Liver (tissue), 9 donors: ENCODE data around the gene ARPC1A. TPM values are rescaled to one million over a fixed set of nuclear protein-coding genes. Genes with fewer than 3 reads are reported as not detected.
"Not testable (repeated sequence)": the region's sequence is repeated elsewhere in the genome, so short reads cannot be mapped to it uniquely, and the experiment has no call there.

Source experiments
- DNase-seq: peaks from one replicate; pipeline ENCODE4 v3.0.0-alpha.2; 2017; ENCODE audit warnings: low spot score
- H3K27ac ChIP-seq, 2 donors: one replicate each; pipeline ENCODE4 v1.7.0; 2013; ENCODE audit warnings: inconsistent platforms in 2 of 2, low read length in 2 of 2, control low read depth in 1 of 2, low read depth in 1 of 2, mild to moderate bottlenecking in 1 of 2
- H3K27me3 ChIP-seq, 4 donors: one replicate each; pipeline versions ENCODE4 v1.6.1 to v1.7.0; 2013; ENCODE audit warnings: low read length in 3 of 4, inconsistent platforms in 1 of 4, mild to moderate bottlenecking in 1 of 4, moderate library complexity in 1 of 4; ENCODE audit not compliant: control insufficient read depth in 4 of 4, insufficient read depth in 4 of 4
- H3K36me3 ChIP-seq, 4 donors: one replicate each; pipeline versions ENCODE4 v1.6.1 to v1.7.0; 2013; ENCODE audit warnings: low read length in 3 of 4, mild to moderate bottlenecking in 3 of 4, low read depth in 1 of 4, moderate library complexity in 1 of 4; ENCODE audit not compliant: control insufficient read depth in 4 of 4, insufficient read depth in 3 of 4
- H3K4me1 ChIP-seq, 4 donors: one replicate each; pipeline versions ENCODE4 v1.6.1 to v1.7.0; 2013; ENCODE audit warnings: low read length in 3 of 4, mild to moderate bottlenecking in 3 of 4, moderate library complexity in 1 of 4; ENCODE audit not compliant: control insufficient read depth in 4 of 4, insufficient read depth in 4 of 4
- H3K4me3 ChIP-seq, 3 donors: one replicate each; pipeline versions ENCODE4 v1.6.1 to v1.7.0; 2013; ENCODE audit warnings: low read length in 3 of 3, control low read depth in 1 of 3, low read depth in 1 of 3, mild to moderate bottlenecking in 1 of 3
- H3K9ac ChIP-seq, 2 donors: one replicate each; pipeline ENCODE4 v1.7.0; 2013; ENCODE audit warnings: low read length in 2 of 2, mild to moderate bottlenecking in 2 of 2, moderate library complexity in 2 of 2, control low read depth in 1 of 2, low read depth in 1 of 2
- H3K9me3 ChIP-seq, 4 donors: one replicate each; pipeline versions ENCODE4 v1.6.1 to v1.7.0; 2013; ENCODE audit warnings: low read length in 3 of 4; ENCODE audit not compliant: control insufficient read depth in 4 of 4
- EGR1 ChIP-seq, 2 donors: IDR thresholded peaks; 2 replicates each; pipeline ENCODE4 v1.6.1; 2016 to 2018; ENCODE audit warnings: antibody characterized with exemption in 2 of 2, low read depth in 2 of 2
- FOXA1 ChIP-seq: IDR thresholded peaks from 2 replicates; pipeline ENCODE4 v1.6.1; 2016; ENCODE audit warnings: antibody characterized with exemption
- FOXA2 ChIP-seq: IDR thresholded peaks from 2 replicates; pipeline ENCODE4 v1.6.1; 2016; ENCODE audit warnings: antibody characterized with exemption
- GABPA ChIP-seq, 2 donors: IDR thresholded peaks in 1 of 2; conservative IDR thresholded peaks in 1 of 2; 2 replicates each; pipeline ENCODE4 v1.6.1; 2016; ENCODE audit warnings: antibody characterized with exemption in 2 of 2, mild to moderate bottlenecking in 1 of 2, moderate library complexity in 1 of 2
- NR2F2 ChIP-seq: IDR thresholded peaks from 2 replicates; pipeline ENCODE4 v1.6.1; 2016; ENCODE audit warnings: antibody characterized with exemption
- RAD21 ChIP-seq, 2 donors: IDR thresholded peaks; 2 replicates each; pipeline ENCODE4 v1.6.1; 2016; ENCODE audit warnings: antibody characterized with exemption in 2 of 2, mild to moderate bottlenecking in 2 of 2
- SP1 ChIP-seq: IDR thresholded peaks from 2 replicates; pipeline ENCODE4 v1.6.1; 2018; ENCODE audit warnings: antibody characterized with exemption, mild to moderate bottlenecking
- TAF1 ChIP-seq: conservative IDR thresholded peaks from 2 replicates; pipeline ENCODE4 v1.6.1; 2016; ENCODE audit warnings: antibody characterized with exemption, mild to moderate bottlenecking
- WGBS: extraction: QIAGEN DNeasy Blood & Tissue Kit; methylation state at CpG from one replicate; pipeline ENCODE4 v1.1.7; 2013; 5-methylcytosine and 5-hydroxymethylcytosine counted together
- polyA plus RNA-seq, 2 donors: library from polyadenylated mRNA; stranded (reverse) in 1 of 2; unstranded in 1 of 2; fragments of 200-250 nt in 1 of 2; fragments of >200 nt in 1 of 2; fragmentation: Nextera tagmentation in 1 of 2; extraction: Ambion mirVana in 1 of 2; gene quantifications; one replicate each; pipeline versions ENCODE4 v1.2.1 to v1.2.3, GENCODE V29; 2013 to 2015
- total RNA-seq, 2 donors: library from RNA; depleted of rRNA; stranded (reverse); fragments of >200 nt; gene quantifications; one replicate each; pipeline ENCODE4 v1.2.3, GENCODE V29; 2014
- TF ChIP-seq, protein P1 (sequence below): IDR thresholded peaks from 2 replicates; pipeline ENCODE4 v1.6.1; 2016; ENCODE audit warnings: antibody characterized with exemption
- TF ChIP-seq, protein P2 (sequence below): IDR thresholded peaks from 2 replicates; pipeline ENCODE4 v1.6.1; 2016; ENCODE audit warnings: antibody characterized with exemption, mild to moderate bottlenecking
- TF ChIP-seq, protein P3 (sequence below): fragments of 150-350 bp; IDR thresholded peaks from 2 replicates; pipeline ENCODE4 v1.5.1; 2017; ENCODE audit warnings: improper control_type of control experiment, low read depth, low read length; ENCODE audit not compliant: missing input control
- TF ChIP-seq, protein P4 (sequence below): IDR thresholded peaks from 2 replicates; pipeline ENCODE4 v1.6.1; 2016; ENCODE audit warnings: antibody characterized with exemption
- TF ChIP-seq, protein P5 (sequence below): IDR thresholded peaks from 2 replicates; pipeline ENCODE4 v1.6.1; 2016; ENCODE audit warnings: antibody characterized with exemption
- donor health status: healthy.
- donor health status: healthy.
- donor health status: healthy.
- donor health status: healthy.
- donor health status: healthy.

The ARPC1A gene
- total and polyA plus RNA-seq, 4 donors, result 46.7 to 84.0 (median 60.8) TPM

- Histone ChIP-seq H3K27ac (no peak overlapping the region), H3K36me3 (no peaks in the 10 kb centered on the region), H3K4me3 (no peak overlapping the region), H3K27me3 (no peaks in the 10 kb centered on the region), H3K4me1 (no peaks in the 10 kb centered on the region), H3K9ac (no peak overlapping the region), H3K9me3 (no peaks in the 10 kb centered on the region)
- TF ChIP-seq RAD21 (IDR thresholded peaks at IDR 0.05), result no peak
- TF ChIP-seq SP1, result no peak
- no peak for TF ChIP-seq EGR1 (IDR thresholded peaks at IDR 0.05; ENCODE audit: low read depth in 2 of 2)
- TF ChIP-seq, protein P1, sequence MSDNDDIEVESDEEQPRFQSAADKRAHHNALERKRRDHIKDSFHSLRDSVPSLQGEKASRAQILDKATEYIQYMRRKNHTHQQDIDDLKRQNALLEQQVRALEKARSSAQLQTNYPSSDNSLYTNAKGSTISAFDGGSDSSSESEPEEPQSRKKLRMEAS, result no peak
- no peak for TF ChIP-seq TAF1
- TF ChIP-seq, protein P2, sequence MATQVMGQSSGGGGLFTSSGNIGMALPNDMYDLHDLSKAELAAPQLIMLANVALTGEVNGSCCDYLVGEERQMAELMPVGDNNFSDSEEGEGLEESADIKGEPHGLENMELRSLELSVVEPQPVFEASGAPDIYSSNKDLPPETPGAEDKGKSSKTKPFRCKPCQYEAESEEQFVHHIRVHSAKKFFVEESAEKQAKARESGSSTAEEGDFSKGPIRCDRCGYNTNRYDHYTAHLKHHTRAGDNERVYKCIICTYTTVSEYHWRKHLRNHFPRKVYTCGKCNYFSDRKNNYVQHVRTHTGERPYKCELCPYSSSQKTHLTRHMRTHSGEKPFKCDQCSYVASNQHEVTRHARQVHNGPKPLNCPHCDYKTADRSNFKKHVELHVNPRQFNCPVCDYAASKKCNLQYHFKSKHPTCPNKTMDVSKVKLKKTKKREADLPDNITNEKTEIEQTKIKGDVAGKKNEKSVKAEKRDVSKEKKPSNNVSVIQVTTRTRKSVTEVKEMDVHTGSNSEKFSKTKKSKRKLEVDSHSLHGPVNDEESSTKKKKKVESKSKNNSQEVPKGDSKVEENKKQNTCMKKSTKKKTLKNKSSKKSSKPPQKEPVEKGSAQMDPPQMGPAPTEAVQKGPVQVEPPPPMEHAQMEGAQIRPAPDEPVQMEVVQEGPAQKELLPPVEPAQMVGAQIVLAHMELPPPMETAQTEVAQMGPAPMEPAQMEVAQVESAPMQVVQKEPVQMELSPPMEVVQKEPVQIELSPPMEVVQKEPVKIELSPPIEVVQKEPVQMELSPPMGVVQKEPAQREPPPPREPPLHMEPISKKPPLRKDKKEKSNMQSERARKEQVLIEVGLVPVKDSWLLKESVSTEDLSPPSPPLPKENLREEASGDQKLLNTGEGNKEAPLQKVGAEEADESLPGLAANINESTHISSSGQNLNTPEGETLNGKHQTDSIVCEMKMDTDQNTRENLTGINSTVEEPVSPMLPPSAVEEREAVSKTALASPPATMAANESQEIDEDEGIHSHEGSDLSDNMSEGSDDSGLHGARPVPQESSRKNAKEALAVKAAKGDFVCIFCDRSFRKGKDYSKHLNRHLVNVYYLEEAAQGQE, result no peak
- TF ChIP-seq FOXA2, result no peak
- TF ChIP-seq FOXA1, result no peak
- TF ChIP-seq, protein P3, sequence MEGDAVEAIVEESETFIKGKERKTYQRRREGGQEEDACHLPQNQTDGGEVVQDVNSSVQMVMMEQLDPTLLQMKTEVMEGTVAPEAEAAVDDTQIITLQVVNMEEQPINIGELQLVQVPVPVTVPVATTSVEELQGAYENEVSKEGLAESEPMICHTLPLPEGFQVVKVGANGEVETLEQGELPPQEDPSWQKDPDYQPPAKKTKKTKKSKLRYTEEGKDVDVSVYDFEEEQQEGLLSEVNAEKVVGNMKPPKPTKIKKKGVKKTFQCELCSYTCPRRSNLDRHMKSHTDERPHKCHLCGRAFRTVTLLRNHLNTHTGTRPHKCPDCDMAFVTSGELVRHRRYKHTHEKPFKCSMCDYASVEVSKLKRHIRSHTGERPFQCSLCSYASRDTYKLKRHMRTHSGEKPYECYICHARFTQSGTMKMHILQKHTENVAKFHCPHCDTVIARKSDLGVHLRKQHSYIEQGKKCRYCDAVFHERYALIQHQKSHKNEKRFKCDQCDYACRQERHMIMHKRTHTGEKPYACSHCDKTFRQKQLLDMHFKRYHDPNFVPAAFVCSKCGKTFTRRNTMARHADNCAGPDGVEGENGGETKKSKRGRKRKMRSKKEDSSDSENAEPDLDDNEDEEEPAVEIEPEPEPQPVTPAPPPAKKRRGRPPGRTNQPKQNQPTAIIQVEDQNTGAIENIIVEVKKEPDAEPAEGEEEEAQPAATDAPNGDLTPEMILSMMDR, result no peak
- TF ChIP-seq, protein P4, sequence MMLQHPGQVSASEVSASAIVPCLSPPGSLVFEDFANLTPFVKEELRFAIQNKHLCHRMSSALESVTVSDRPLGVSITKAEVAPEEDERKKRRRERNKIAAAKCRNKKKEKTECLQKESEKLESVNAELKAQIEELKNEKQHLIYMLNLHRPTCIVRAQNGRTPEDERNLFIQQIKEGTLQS, result no peak
- no peak for TF ChIP-seq GABPA (IDR thresholded peaks at IDR 0.05 in 1 of 2, conservative IDR thresholded peaks at IDR 0.05 in 1 of 2)
- TF ChIP-seq NR2F2, result no peak
- TF ChIP-seq, protein P5, sequence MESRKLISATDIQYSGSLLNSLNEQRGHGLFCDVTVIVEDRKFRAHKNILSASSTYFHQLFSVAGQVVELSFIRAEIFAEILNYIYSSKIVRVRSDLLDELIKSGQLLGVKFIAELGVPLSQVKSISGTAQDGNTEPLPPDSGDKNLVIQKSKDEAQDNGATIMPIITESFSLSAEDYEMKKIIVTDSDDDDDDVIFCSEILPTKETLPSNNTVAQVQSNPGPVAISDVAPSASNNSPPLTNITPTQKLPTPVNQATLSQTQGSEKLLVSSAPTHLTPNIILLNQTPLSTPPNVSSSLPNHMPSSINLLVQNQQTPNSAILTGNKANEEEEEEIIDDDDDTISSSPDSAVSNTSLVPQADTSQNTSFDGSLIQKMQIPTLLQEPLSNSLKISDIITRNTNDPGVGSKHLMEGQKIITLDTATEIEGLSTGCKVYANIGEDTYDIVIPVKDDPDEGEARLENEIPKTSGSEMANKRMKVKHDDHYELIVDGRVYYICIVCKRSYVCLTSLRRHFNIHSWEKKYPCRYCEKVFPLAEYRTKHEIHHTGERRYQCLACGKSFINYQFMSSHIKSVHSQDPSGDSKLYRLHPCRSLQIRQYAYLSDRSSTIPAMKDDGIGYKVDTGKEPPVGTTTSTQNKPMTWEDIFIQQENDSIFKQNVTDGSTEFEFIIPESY, result no peak
- no peak for DNase-seq
- WGBS, result 84% methylated on average over 9 of the region's 9 CpGs
Observed at GRCh38 chr7:99289185-99289584, 36.5 kb upstream of the ARPC1A start.

DNA sequence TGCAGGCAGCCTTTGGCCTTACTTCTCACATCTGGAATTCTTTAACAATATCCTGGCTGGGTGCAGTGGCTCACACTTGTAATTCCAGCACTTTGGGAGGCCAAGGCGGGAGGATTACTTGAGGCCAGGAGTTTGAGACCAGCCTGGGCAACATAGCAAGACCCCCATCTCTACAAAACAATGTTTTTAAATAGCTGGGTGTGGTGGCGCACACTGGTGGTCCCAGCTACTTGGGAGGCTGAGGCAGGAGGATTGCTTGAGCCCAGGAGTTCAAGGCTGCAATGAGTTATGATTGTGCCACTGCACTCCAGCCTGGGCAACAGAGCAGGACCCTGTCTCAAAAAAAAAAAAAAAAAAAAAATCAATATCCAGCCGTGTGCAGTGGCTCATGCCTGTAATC, 35.5 kb upstream of the ARPC1A start:
- H3K36me3 ChIP-seq, H3K9me3 ChIP-seq, H3K27ac ChIP-seq, H3K27me3 ChIP-seq, H3K4me3 ChIP-seq, H3K4me1 ChIP-seq, DNase-seq, H3K9ac ChIP-seq: not testable (repeated sequence)
- WGBS, result 91% methylated on average over 3 of the region's 3 CpGs
